Hematopoietic multipotent progenitor cell treated with erythropoietin and hydrocortisone succinate and interleukin-3 and kit ligand, for 15 days (in vitro differentiated cells): ENCODE data around the gene USH1G.

ENCODE experiments used
- DNase-seq: peaks from one replicate; pipeline ENCODE4 v3.0.0-alpha.2; 2015; ENCODE audit warnings: low spot score

Gene USH1G

GRCh38 chr17:74954115-74954514, 31.1 kb upstream of the USH1G start:
- DNase-seq, result no peak

- DNase-seq, result no peak
Measured at GRCh38 chr17:74953134-74953687, 30.2 kb upstream of the USH1G start.

GRCh38 chr17:74952431-74953133, 29.5 kb upstream of the USH1G start:
- DNase-seq, result no peak

- no peak for DNase-seq
Measured at GRCh38 chr17:74951680-74952421, 28.8 kb upstream of the USH1G start.

GRCh38 chr17:74951065-74951464, 28.0 kb upstream of the USH1G start:
- no peak for DNase-seq

GRCh38 chr17:74950207-74950606, 27.2 kb upstream of the USH1G start:
- DNase-seq, result no peak

GRCh38 chr17:74949455-74950115, 26.5 kb upstream of the USH1G start:
- no peak for DNase-seq

GRCh38 chr17:74947041-74947754, 24.1 kb upstream of the USH1G start:
- no peak for DNase-seq

GRCh38 chr17:74946641-74947040, 23.6 kb upstream of the USH1G start:
- DNase-seq, result no peak

GRCh38 chr17:74945543-74945942, 22.5 kb upstream of the USH1G start:
- no peak for DNase-seq

GRCh38 chr17:74943808-74944522, 20.9 kb upstream of the USH1G start:
- no peak for DNase-seq

GRCh38 chr17:74941128-74941725, 18.2 kb upstream of the USH1G start:
- DNase-seq, result no peak

- no peak for DNase-seq
Measured at GRCh38 chr17:74939534-74939933, 16.5 kb upstream of the USH1G start.

GRCh38 chr17:74938194-74938950, 15.3 kb upstream of the USH1G start:
- DNase-seq, result no peak

- no peak for DNase-seq
Measured at GRCh38 chr17:74937064-74938051, 14.3 kb upstream of the USH1G start.

GRCh38 chr17:74936470-74936799, 13.4 kb upstream of the USH1G start:
- DNase-seq, result no peak

GRCh38 chr17:74935585-74936469, 12.8 kb upstream of the USH1G start, which contains the start of gene OTOP3:
OTOP3 (plus strand) TSS chr17:74935898; CDS start chr17:74935922, 24 bp downstream.
- no peak for DNase-seq

GRCh38 chr17:74935048-74935447, 12.0 kb upstream of the USH1G start:
- no peak for DNase-seq
